ENCODE data around the gene COX17. TPM values are rescaled to one million over a fixed set of nuclear protein-coding genes. Genes with fewer than 3 reads are reported as not detected.

Gene COX17
- total and polyA plus RNA-seq, 2 donors (not counting 3 experiments of a cell fraction or from before 2014, with no cell fraction given), result 19.8 to 37.6 TPM

DNA sequence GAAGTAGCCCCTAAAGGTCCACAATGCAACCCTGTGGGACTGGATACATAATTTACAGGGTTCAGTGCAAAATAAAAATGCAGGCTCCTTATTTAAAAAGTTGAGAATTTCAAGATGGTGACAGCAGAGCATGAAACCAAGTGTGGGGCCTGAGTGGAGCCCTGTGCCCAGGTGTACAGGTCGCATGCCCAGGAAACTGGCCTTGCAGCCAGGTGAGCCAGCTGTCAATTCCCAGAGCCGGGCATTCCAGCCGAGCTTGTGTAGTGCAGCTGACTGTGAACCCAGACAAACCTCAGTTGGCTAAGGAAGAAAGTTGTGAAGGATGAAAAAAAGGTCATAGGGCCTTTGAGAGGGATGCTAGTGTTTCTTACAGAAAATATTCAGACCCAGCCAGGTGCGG lies 44.4 kb downstream of the COX17 start:
- Histone ChIP-seq H3K79me2 (ENCODE audit: control insufficient read depth, insufficient read depth, low read length) (no peaks in the 10 kb centered on the region), H3K27ac (ENCODE audit: insufficient read depth, low read depth, low read length) (no peak overlapping the region), H3K4me3 (replicated peaks in 1 of 3; ENCODE audit: insufficient read depth in 1 of 3, low read depth in 1 of 3, low read length in 3 of 3) (no peak overlapping the region), H3K9me1 (replicated peaks; ENCODE audit: control insufficient read depth, extremely low read depth, insufficient read depth, low read length) (no peaks in the 10 kb centered on the region), H4K20me1 (replicated peaks; ENCODE audit: control insufficient read depth, extremely low read depth, insufficient read depth, low read length) (no peaks in the 10 kb centered on the region), H3K4me2 (ENCODE audit: insufficient read depth, low read length) (no peak overlapping the region), H3K9me3 (replicated peaks; ENCODE audit: control insufficient read depth, insufficient read depth, low read length) (no peaks in the 10 kb centered on the region), H3K27me3 (ENCODE audit: control insufficient read depth in 2 of 2, insufficient read depth in 2 of 2, low read length in 2 of 2) (no peaks in the 10 kb centered on the region), H3K36me3 (ENCODE audit: control insufficient read depth in 2 of 2, extremely low read depth in 1 of 2, insufficient read depth in 2 of 2, low read length in 2 of 2) (no peaks in the 10 kb centered on the region), H3K4me1 (ENCODE audit: control insufficient read depth, extremely low read depth, insufficient read depth, low read length) (peaks cover 31% of the 10 kb centered on the region), H3K9ac (replicated peaks; ENCODE audit: extremely low read depth, insufficient read depth, low read length) (no peak overlapping the region), H2AFZ (ENCODE audit: low read depth, low read length) (no peak overlapping the region)
- FAIRE-seq (no peak), DNase-seq (ENCODE audit: low read depth, low spot score) (no peak)
- POLR2A ChIA-PET, result no interaction called here
- BruUV-seq (replicated peaks), result no TSS peak
- dilution Hi-C loops (cut with MboI; ENCODE audit: extremely low pct_ligation_motif_present, low sequenced_read_pairs), result no loop called here
- intact Hi-C loops (cut with micrococcal nuclease), result no loop called here
- TF ChIP-seq POLR2AphosphoS5 (IDR thresholded peaks at IDR 0.05; ENCODE audit: insufficient read depth, low read depth, low read length) (no peak), EZH2 (IDR thresholded peaks at IDR 0.05; ENCODE audit: borderline replicate concordance, low read depth, low read length, severe bottlenecking) (no peak), JUN (IDR thresholded peaks at IDR 0.05; ENCODE audit: borderline replicate concordance, insufficient read depth, insufficient read length, low read depth) (no peak), FOS (IDR thresholded peaks at IDR 0.05; ENCODE audit: borderline replicate concordance, insufficient read depth, low read length) (no peak), POLR2A (IDR thresholded peaks at IDR 0.05; ENCODE audit: low read depth, low read length) (no peak), GATA2 (IDR thresholded peaks at IDR 0.05; ENCODE audit: insufficient read depth, insufficient read length, low read depth, low read length) (no peak), MYC (IDR thresholded peaks at IDR 0.05; ENCODE audit: low read depth, low read length) (no peak)
- TF ChIP-seq, protein P1, sequence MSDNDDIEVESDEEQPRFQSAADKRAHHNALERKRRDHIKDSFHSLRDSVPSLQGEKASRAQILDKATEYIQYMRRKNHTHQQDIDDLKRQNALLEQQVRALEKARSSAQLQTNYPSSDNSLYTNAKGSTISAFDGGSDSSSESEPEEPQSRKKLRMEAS (IDR thresholded peaks at IDR 0.05; ENCODE audit: insufficient read depth, insufficient read length), result no peak
- TF ChIP-seq, protein P2, sequence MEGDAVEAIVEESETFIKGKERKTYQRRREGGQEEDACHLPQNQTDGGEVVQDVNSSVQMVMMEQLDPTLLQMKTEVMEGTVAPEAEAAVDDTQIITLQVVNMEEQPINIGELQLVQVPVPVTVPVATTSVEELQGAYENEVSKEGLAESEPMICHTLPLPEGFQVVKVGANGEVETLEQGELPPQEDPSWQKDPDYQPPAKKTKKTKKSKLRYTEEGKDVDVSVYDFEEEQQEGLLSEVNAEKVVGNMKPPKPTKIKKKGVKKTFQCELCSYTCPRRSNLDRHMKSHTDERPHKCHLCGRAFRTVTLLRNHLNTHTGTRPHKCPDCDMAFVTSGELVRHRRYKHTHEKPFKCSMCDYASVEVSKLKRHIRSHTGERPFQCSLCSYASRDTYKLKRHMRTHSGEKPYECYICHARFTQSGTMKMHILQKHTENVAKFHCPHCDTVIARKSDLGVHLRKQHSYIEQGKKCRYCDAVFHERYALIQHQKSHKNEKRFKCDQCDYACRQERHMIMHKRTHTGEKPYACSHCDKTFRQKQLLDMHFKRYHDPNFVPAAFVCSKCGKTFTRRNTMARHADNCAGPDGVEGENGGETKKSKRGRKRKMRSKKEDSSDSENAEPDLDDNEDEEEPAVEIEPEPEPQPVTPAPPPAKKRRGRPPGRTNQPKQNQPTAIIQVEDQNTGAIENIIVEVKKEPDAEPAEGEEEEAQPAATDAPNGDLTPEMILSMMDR (IDR thresholded peaks at IDR 0.05; ENCODE audit: extremely low read depth in 1 of 2, insufficient read depth in 1 of 2, low read depth in 1 of 2, low read length in 2 of 2), result no peak
- CTCF ChIA-PET, result no interaction called here
